ENCODE data around the gene STATH.
"Not testable (repeated sequence)": the region's sequence is repeated elsewhere in the genome, so short reads cannot be mapped to it uniquely, and the experiment has no call there.

Gene STATH

DNA sequence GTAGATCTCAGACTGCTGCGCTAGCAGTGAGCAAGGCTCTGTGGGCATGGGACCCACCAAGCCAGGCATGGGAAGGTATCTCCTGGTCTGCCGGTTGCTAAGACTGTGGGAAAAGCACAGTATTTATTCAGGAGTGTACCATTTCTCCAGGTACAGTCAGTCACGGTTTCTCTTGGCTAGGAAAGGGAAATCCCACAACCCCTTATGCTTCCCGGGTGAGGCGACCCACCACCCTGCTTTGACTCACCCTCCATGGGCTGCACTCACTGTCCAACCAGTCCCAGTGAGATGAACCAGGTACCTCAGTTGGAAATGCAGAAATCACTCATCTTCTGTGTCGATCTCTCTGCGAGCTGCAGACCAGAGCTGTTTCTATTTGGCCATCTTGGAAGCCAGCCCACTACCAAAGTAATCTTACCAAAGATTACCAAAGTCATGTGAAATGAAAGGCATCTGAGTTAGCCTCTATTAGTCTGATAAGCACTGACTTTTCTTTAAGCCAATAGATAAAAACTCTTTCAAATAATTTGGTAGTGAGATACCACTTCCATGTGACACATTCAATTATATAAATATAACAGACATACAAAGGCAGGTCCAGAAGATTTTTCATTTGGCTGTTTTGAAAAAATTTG, 46.0 kb downstream of the STATH start:
- Histone ChIP-seq H3F3A (ENCODE audit: low read depth) (no peaks in the 10 kb centered on the region), H3K4me2 (ENCODE audit: low read depth, low read length, poor library complexity, severe bottlenecking) (no peak overlapping the region), H4K20me1 (ENCODE audit: insufficient read depth, low read length, poor library complexity, severe bottlenecking) (no peaks in the 10 kb centered on the region), H3K9ac (ENCODE audit: low read depth, low read length, poor library complexity, severe bottlenecking) (no peak overlapping the region), H3K9me3 (ENCODE audit: insufficient read depth, low read depth, low read length) (no peaks in the 10 kb centered on the region), H3K36me3 (ENCODE audit: insufficient read depth, low read length) (no peaks in the 10 kb centered on the region), H3K4me1 (ENCODE audit: insufficient read depth, low read length, poor library complexity, severe bottlenecking) (no peaks in the 10 kb centered on the region), H3K9me2 (replicated peaks; ENCODE audit: low read depth, low read length) (no peaks in the 10 kb centered on the region), H3K4me3 (ENCODE audit: low read length, poor library complexity, severe bottlenecking) (no peak overlapping the region), H3K79me2 (ENCODE audit: insufficient read depth, low read length) (no peaks in the 10 kb centered on the region), H2AFZ (ENCODE audit: low read length) (no peak overlapping the region), H3K27me3 (ENCODE audit: insufficient read depth, low read length, poor library complexity, severe bottlenecking) (no peaks in the 10 kb centered on the region)
- TF ChIP-seq, protein P1, sequence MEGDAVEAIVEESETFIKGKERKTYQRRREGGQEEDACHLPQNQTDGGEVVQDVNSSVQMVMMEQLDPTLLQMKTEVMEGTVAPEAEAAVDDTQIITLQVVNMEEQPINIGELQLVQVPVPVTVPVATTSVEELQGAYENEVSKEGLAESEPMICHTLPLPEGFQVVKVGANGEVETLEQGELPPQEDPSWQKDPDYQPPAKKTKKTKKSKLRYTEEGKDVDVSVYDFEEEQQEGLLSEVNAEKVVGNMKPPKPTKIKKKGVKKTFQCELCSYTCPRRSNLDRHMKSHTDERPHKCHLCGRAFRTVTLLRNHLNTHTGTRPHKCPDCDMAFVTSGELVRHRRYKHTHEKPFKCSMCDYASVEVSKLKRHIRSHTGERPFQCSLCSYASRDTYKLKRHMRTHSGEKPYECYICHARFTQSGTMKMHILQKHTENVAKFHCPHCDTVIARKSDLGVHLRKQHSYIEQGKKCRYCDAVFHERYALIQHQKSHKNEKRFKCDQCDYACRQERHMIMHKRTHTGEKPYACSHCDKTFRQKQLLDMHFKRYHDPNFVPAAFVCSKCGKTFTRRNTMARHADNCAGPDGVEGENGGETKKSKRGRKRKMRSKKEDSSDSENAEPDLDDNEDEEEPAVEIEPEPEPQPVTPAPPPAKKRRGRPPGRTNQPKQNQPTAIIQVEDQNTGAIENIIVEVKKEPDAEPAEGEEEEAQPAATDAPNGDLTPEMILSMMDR (conservative IDR thresholded peaks at IDR 0.05; ENCODE audit: low read length): no peak
- no peak for TF ChIP-seq EZH2phosphoT487 (IDR thresholded peaks at IDR 0.05; ENCODE audit: borderline replicate concordance)

DNA sequence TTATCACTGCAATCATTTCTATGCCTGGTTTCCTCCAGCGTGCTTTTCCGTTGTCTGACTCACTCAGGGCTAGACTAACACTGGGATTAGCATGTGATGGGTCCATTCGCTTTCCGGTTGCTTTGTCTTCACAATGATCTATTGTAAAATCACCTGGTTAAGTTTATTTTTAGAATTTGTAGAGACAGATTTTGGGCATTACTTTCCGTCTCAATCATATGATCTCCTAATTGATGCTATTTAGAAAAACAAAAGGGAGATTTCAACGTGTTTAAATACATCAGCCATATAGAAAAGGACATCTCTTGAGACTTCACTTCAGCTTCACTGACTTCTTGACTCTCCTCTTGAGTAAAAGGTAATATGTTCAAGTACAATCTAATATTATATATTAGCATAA, 54.4 kb downstream of the STATH start, which contains the start of gene HTN1:
HTN1 (plus strand) TSS at position 301 of the 400 bp plus-strand sequence. CDS start 2,639 bp downstream, outside the sequence.
- not testable (repeated sequence) for H3K9ac ChIP-seq (ENCODE audit: low read depth, low read length, poor library complexity, severe bottlenecking); H3K4me1 ChIP-seq (ENCODE audit: insufficient read depth, low read length, poor library complexity, severe bottlenecking); H4K20me1 ChIP-seq (ENCODE audit: insufficient read depth, low read length, poor library complexity, severe bottlenecking); H3K36me3 ChIP-seq (ENCODE audit: insufficient read depth, low read length); H3K79me2 ChIP-seq (ENCODE audit: insufficient read depth, low read length); H2AFZ ChIP-seq (ENCODE audit: low read length); H3K4me3 ChIP-seq (ENCODE audit: low read length, poor library complexity, severe bottlenecking); H3K4me2 ChIP-seq (ENCODE audit: low read depth, low read length, poor library complexity, severe bottlenecking); H3K9me2 ChIP-seq (replicated peaks; ENCODE audit: low read depth, low read length); H3F3A ChIP-seq (ENCODE audit: low read depth); H3K27me3 ChIP-seq (ENCODE audit: insufficient read depth, low read length, poor library complexity, severe bottlenecking); H3K9me3 ChIP-seq (ENCODE audit: insufficient read depth, low read depth, low read length)
